ENCODE results near the gene TICRR. TPM values are rescaled to one million over a fixed set of nuclear protein-coding genes. Genes with fewer than 3 reads are reported as not detected.

TICRR gene
- total and polyA plus RNA-seq, 2 of the 13 experiments (the other 11 are each of a cell fraction or from before 2014, with no cell fraction given): 4.1 to 14.3 TPM

DNA sequence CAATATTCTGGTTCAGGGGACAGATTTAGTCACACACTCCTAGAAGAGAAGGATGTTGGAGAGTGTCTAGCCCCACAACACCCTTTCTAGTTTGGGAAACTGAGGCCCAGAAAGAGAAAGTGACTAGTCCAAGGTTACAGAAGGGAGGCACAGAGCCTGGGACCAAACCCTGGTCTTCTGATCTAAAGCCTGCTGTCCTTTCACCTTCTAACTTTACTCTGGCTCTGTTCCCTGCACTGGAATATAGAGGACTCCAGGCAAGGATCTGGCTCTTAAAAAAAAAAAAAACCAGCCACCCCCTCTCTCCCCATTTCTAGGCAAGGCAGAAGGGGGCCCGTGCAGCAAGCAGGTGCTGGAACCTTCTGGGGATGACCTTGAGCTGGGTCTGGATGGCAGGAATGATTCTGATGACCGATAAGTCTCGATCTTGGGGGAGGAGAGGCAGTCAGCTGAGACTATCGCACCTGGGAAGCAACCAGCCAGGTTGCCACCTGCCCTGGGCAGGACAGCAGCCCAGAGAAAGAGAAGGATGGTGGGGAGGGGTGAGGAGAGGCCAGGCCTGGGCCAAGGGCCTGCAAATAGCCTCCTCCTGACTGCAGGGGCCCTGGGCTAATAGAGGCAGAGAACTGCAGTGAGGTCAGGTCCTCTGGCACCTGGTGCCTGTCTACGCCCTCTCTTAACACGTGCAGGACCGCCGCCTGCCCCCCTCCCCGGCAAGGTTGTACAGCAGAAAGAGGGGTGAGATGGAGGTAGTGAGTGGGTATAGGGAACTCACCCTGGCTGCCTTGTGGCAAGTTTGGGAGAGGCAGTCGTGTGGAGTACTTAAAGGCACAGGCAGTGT is 48.4 kb upstream of the TICRR start (continued):
- TF ChIP-seq RBM22 (optimal IDR thresholded peaks at IDR 0.05; ENCODE audit: low read length) (no peak), ETV6 (CRISPR knock-in tag; conservative IDR thresholded peaks at IDR 0.05) (no peak), ZNF615 (CRISPR knock-in tag; IDR thresholded peaks at IDR 0.05; ENCODE audit: borderline replicate concordance) (no peak), ZNF333 (CRISPR knock-in tag; IDR thresholded peaks at IDR 0.05; ENCODE audit: borderline replicate concordance) (no peak), ZBTB42 (CRISPR knock-in tag; IDR thresholded peaks at IDR 0.05) (no peak)
- TF ChIP-seq, protein P1, sequence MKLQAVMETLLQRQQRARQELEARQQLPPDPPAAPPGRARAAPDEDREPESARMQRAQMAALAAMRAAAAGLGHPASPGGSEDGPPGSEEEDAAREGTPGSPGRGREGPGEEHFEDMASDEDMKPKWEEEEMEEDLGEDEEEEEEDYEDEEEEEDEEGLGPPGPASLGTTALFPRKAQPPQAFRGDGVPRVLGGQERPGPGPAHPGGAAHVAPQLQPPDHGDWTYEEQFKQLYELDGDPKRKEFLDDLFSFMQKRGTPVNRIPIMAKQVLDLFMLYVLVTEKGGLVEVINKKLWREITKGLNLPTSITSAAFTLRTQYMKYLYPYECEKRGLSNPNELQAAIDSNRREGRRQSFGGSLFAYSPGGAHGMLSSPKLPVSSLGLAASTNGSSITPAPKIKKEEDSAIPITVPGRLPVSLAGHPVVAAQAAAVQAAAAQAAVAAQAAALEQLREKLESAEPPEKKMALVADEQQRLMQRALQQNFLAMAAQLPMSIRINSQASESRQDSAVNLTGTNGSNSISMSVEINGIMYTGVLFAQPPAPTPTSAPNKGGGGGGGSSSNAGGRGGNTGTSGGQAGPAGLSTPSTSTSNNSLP (IDR thresholded peaks at IDR 0.05; ENCODE audit: low read depth, low read length): no peak
- TF ChIP-seq, protein P2, sequence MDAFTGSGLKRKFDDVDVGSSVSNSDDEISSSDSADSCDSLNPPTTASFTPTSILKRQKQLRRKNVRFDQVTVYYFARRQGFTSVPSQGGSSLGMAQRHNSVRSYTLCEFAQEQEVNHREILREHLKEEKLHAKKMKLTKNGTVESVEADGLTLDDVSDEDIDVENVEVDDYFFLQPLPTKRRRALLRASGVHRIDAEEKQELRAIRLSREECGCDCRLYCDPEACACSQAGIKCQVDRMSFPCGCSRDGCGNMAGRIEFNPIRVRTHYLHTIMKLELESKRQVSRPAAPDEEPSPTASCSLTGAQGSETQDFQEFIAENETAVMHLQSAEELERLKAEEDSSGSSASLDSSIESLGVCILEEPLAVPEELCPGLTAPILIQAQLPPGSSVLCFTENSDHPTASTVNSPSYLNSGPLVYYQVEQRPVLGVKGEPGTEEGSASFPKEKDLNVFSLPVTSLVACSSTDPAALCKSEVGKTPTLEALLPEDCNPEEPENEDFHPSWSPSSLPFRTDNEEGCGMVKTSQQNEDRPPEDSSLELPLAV (CRISPR knock-in tag; conservative IDR thresholded peaks at IDR 0.05; ENCODE audit: low read depth): no peak

GRCh38 chr15:89528757-89529352 is 46.4 kb upstream of the TICRR start:
- Histone ChIP-seq H3K36me3 (replicated peaks in 1 of 2; ENCODE audit: control insufficient read depth in 1 of 2, insufficient read depth in 2 of 2, low read length in 2 of 2) (no peaks in the 10 kb centered on the region), H3K9me3 (ENCODE audit: low read length) (no peaks in the 10 kb centered on the region), H2AFZ (ENCODE audit: low read length) (no peak overlapping the region), H3K79me2 (ENCODE audit: insufficient read depth, low read length) (no peaks in the 10 kb centered on the region), H3K4me1 (ENCODE audit: insufficient read depth, low read length) (peaks cover 8% of the 10 kb centered on the region), H3K27ac (ENCODE audit: extremely low read length, insufficient read depth, low read length) (no peak overlapping the region), H3K27me3 (ENCODE audit: control insufficient read depth in 1 of 2, insufficient read depth in 2 of 2, low read length in 2 of 2) (peaks cover 2 to 6% of the 10 kb centered on the region in 2 experiments; a peak in 3 of 5 replicates), H4K20me1 (ENCODE audit: insufficient read depth, low read length) (no peaks in the 10 kb centered on the region), H3K4me2 (ENCODE audit: low read depth, low read length) (no peak overlapping the region), H3K9ac (ENCODE audit: insufficient read depth, low read depth, low read length) (no peak overlapping the region), H3K4me3 (replicated peaks in 1 of 3; ENCODE audit: insufficient read depth in 1 of 3, low read depth in 2 of 3, low read length in 3 of 3) (no peak overlapping the region)
- in situ Hi-C loops (cut with HindIII; ENCODE audit: extremely low pct_ligation_motif_present, low pct_unique_long_range_greater_than_20kb) (no loop called here), intact Hi-C loops (cut with micrococcal nuclease; ENCODE audit: unreplicated experiment) (no loop called here)
- BruUV-seq (replicated peaks): no TSS peak
- DNase-seq (ENCODE audit: low spot score) (no peak), ATAC-seq (peak; percentile 54; the same call in 2 of the 3 replicates), FAIRE-seq (no peak)
- POLR2A ChIA-PET: no interaction called here
- CTCF ChIA-PET (ENCODE audit: low intra/inter-chr PET ratio, low total read pairs): no interaction called here
- WGBS (ENCODE audit: low lambda C conversion rate): 19% methylated on average over 5 of the region's 6 CpGs
- TF ChIP-seq RELA (CRISPR knock-in tag; IDR thresholded peaks at IDR 0.05): no peak
- no peak for TF ChIP-seq HMG20A (CRISPR knock-in tag; IDR thresholded peaks at IDR 0.05; ENCODE audit: borderline replicate concordance)
